K562 (cell line): ENCODE results near the gene GPR78. TPM values are rescaled to one million over a fixed set of nuclear protein-coding genes. Genes with fewer than 3 reads are reported as not detected.

Experiments used
- ASH1L ChIP-seq: fragments of 450-650 bp; IDR thresholded peaks from 2 replicates; pipeline ENCODE4 v1.6.1; 2018; ENCODE audit warnings: borderline replicate concordance, mild to moderate bottlenecking, low read depth; ENCODE audit not compliant: partially characterized antibody
- BMI1 ChIP-seq: fragments of 150-350 bp; IDR thresholded peaks from 2 replicates; pipeline ENCODE4 v1.6.1; 2014; ENCODE audit warnings: low read length
- EP300 ChIP-seq: IDR thresholded peaks from 2 replicates; pipeline ENCODE4 v1.6.1; 2012; ENCODE audit warnings: low read length, improper control_type of control experiment
- ETV6 ChIP-seq, 3 experiments: fragments of 150-350 bp in 1 of 3; sonication (generic) in 1 of 3; formaldehyde crosslinking in 1 of 3; IDR thresholded peaks; 2 replicates each; pipeline versions ENCODE4 v1.6.1 to v1.8.0; 2014 to 2022; ENCODE audit warnings: borderline replicate concordance in 2 of 3, low read depth in 2 of 3, antibody characterized with exemption in 1 of 3, low read length in 1 of 3, mild to moderate bottlenecking in 1 of 3, missing genetic modification reagents in 1 of 3
- NCOA4 ChIP-seq: fragments of 450-650 bp; IDR thresholded peaks from 2 replicates; pipeline ENCODE4 v1.6.1; 2018; ENCODE audit warnings: mild to moderate bottlenecking; ENCODE audit not compliant: partially characterized antibody
- NUFIP1 ChIP-seq: fragments of 450-650 bp; IDR thresholded peaks from 2 replicates; pipeline ENCODE4 v1.6.1; 2018; ENCODE audit not compliant: partially characterized antibody
- PML ChIP-seq: IDR thresholded peaks from 2 replicates; pipeline ENCODE4 v1.6.1; 2012; ENCODE audit warnings: low read length, inconsistent platforms
- POU5F1 ChIP-seq: fragments of 150-350 bp; IDR thresholded peaks from 2 replicates; pipeline ENCODE4 v1.6.1; 2014; ENCODE audit warnings: borderline replicate concordance, low read length, low read depth, mild to moderate bottlenecking; ENCODE audit not compliant: partially characterized antibody
- PYGO2 ChIP-seq: fragments of 450-650 bp; IDR thresholded peaks from 2 replicates; pipeline ENCODE4 v1.6.1; 2016; ENCODE audit warnings: mild to moderate bottlenecking, missing genetic modification characterization, moderate library complexity, missing compliant biosample characterization
- RBM14 ChIP-seq: fragments of 200-400 bp; formaldehyde crosslinking; IDR thresholded peaks from 2 replicates; pipeline ENCODE4 v1.6.1; 2018; ENCODE audit warnings: low read depth, mild to moderate bottlenecking, low read length, moderate library complexity, borderline replicate concordance; ENCODE audit not compliant: insufficient read depth
- RBM39 ChIP-seq: fragments of 200-400 bp; formaldehyde crosslinking; optimal IDR thresholded peaks from 2 replicates; pipeline ENCODE3; 2018; ENCODE audit warnings: low read depth, low read length
- RFX1 ChIP-seq: fragments of 450-650 bp; IDR thresholded peaks from 2 replicates; pipeline ENCODE4 v1.6.1; 2016; ENCODE audit warnings: mild to moderate bottlenecking, moderate library complexity
- STAG1 ChIP-seq: sonication (generic); formaldehyde crosslinking; IDR thresholded peaks from 2 replicates; pipeline ENCODE4 v1.5.0; 2020; ENCODE audit warnings: missing genetic modification reagents, borderline replicate concordance
- SUPT5H ChIP-seq: fragments of 450-650 bp; IDR thresholded peaks from 2 replicates; pipeline ENCODE4 v1.6.1; 2016
- TAF7 ChIP-seq: fragments of 450-650 bp; IDR thresholded peaks from 2 replicates; pipeline ENCODE4 v1.6.1; 2016; ENCODE audit warnings: missing genetic modification characterization, missing compliant biosample characterization
- THRB ChIP-seq: fragments of 450-650 bp; formaldehyde crosslinking; conservative IDR thresholded peaks from 2 replicates; pipeline ENCODE4 v1.4.0; 2022; ENCODE audit warnings: mild to moderate bottlenecking, missing genetic modification characterization
- U2AF2 ChIP-seq: fragments of 200-400 bp; formaldehyde crosslinking; optimal IDR thresholded peaks from 2 replicates; pipeline ENCODE3; 2017; ENCODE audit warnings: low read depth, mild to moderate bottlenecking, low read length
- ZBTB1 ChIP-seq: sonication (generic); formaldehyde crosslinking; IDR thresholded peaks from 2 replicates; pipeline ENCODE4 v1.8.1; 2023; ENCODE audit warnings: missing genetic modification reagents, low read depth, mild to moderate bottlenecking, borderline replicate concordance
- ZFP1 ChIP-seq: fragments of 450-650 bp; formaldehyde crosslinking; IDR thresholded peaks from 2 replicates; pipeline ENCODE4 v1.4.0; 2020; ENCODE audit warnings: mild to moderate bottlenecking, mixed read lengths
- ZKSCAN3 ChIP-seq: fragments of 250-450 bp; sonication (Bioruptor Pico); IDR thresholded peaks from 2 replicates; pipeline ENCODE4 v1.4.0; 2020
- ZNF143 ChIP-seq: sonication (generic); formaldehyde crosslinking; IDR thresholded peaks from 2 replicates; pipeline ENCODE4 v1.9.0; 2022; ENCODE audit warnings: mild to moderate bottlenecking, missing genetic modification reagents
- ZNF239 ChIP-seq: fragments of 250-450 bp; sonication (Bioruptor Pico); IDR thresholded peaks from 2 replicates; pipeline ENCODE4 v1.4.0; 2020; ENCODE audit warnings: mild to moderate bottlenecking
- ZNF3 ChIP-seq: fragments of 250-450 bp; sonication (Bioruptor Pico); IDR thresholded peaks from 2 replicates; pipeline ENCODE4 v1.5.0; 2021; ENCODE audit warnings: mild to moderate bottlenecking, moderate library complexity
- ZNF57 ChIP-seq: fragments of 450-650 bp; formaldehyde crosslinking; IDR thresholded peaks from 2 replicates; pipeline ENCODE4 v1.4.0; 2020; ENCODE audit warnings: mild to moderate bottlenecking, moderate library complexity
- ZNF79 ChIP-seq: fragments of 250-450 bp; sonication (Bioruptor Pico); IDR thresholded peaks from 2 replicates; pipeline ENCODE4 v1.4.0; 2020; ENCODE audit warnings: low read depth, mild to moderate bottlenecking, moderate library complexity
- polyA plus RNA-seq, 8 experiments: library from polyadenylated mRNA; depleted of rRNA in 4 of 8; stranded (reverse) in 5 of 8; unstranded in 3 of 8; fragments of >200 nt; fragmentation: Nextera tagmentation in 2 of 8; fragmentation: Illumina TruSeq in 1 of 8; extraction: Ambion mirVana in 2 of 8; extraction: Trizol in 1 of 8; gene quantifications; 2 replicates each; pipeline versions ENCODE4 v1.2.1 to v1.2.3, GENCODE V29; 2011 to 2014; ENCODE audit warnings: inconsistent platforms in 1 of 8, missing spikeins in 1 of 8
- total RNA-seq, 7 experiments: library from RNA; depleted of rRNA in 6 of 7; stranded (reverse); fragments of >200 nt in 6 of 7; fragmentation: Illumina TruSeq in 2 of 7; extraction: Trizol in 2 of 7; gene quantifications; 2 replicates each; pipeline versions ENCODE4 v1.2.1 to v1.2.3, GENCODE V29; 2011 to 2021; ENCODE audit warnings: low replicate concordance in 1 of 7
- TF ChIP-seq, protein P1 (sequence below): fragments of 150-350 bp; IDR thresholded peaks from 2 replicates; pipeline ENCODE4 v1.6.1; 2014; ENCODE audit warnings: low read depth, mild to moderate bottlenecking, low read length, borderline replicate concordance

The GPR78 gene
- total and polyA plus RNA-seq, 9 of the 15 experiments (the other 6 are each of a cell fraction or from before 2014, with no cell fraction given): 0.04 to 0.13 (median 0.07) TPM; not detected in 4

DNA sequence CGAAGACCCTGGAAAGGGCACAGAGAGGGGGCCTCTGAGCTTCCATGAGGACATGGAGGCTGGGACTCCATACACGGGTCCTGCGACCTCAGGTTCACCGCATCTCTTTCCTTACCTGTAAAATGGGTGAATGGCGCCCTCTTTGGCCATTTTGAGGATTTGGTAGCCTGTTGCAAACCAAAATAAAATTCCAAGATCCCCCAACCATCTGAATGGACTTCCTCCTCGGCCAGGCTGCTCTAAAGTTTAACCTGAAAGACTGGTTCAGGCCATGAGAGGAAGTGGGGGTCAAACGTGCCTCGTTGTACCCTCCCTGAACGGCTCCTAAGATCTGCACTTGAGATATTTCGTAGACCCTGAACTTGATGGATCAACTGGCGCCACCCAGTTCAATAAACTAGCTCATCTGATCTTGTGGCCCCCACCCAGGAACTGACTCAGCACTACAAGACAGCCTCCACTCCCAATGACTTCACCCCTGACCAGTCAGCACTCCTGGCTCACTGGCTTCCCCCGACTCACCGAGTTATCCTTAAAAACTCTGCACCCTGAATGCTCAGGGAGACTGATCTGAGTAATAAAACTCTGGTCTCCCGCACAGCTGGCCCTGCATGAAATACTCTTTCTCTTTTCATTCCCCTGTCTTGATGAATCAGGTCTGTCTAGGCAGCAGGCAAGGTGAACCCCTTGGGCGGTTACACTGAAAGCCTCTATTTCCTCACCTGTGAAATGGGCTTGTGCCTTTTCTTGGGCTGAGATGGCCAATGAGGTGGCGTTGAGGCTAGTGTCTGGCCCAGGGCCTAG lies 32.9 kb upstream of the GPR78 start (continued):
- TF ChIP-seq, protein P1, sequence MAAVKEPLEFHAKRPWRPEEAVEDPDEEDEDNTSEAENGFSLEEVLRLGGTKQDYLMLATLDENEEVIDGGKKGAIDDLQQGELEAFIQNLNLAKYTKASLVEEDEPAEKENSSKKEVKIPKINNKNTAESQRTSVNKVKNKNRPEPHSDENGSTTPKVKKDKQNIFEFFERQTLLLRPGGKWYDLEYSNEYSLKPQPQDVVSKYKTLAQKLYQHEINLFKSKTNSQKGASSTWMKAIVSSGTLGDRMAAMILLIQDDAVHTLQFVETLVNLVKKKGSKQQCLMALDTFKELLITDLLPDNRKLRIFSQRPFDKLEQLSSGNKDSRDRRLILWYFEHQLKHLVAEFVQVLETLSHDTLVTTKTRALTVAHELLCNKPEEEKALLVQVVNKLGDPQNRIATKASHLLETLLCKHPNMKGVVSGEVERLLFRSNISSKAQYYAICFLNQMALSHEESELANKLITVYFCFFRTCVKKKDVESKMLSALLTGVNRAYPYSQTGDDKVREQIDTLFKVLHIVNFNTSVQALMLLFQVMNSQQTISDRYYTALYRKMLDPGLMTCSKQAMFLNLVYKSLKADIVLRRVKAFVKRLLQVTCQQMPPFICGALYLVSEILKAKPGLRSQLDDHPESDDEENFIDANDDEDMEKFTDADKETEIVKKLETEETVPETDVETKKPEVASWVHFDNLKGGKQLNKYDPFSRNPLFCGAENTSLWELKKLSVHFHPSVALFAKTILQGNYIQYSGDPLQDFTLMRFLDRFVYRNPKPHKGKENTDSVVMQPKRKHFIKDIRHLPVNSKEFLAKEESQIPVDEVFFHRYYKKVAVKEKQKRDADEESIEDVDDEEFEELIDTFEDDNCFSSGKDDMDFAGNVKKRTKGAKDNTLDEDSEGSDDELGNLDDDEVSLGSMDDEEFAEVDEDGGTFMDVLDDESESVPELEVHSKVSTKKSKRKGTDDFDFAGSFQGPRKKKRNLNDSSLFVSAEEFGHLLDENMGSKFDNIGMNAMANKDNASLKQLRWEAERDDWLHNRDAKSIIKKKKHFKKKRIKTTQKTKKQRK: no peak
- TF ChIP-seq ZNF239 (CRISPR knock-in tag) (no peak), ETV6 (IDR thresholded peaks at IDR 0.05; ENCODE audit: borderline replicate concordance in 1 of 2, low read depth in 2 of 2, low read length in 1 of 2) (no peak), ETV6 (CRISPR knock-in tag; IDR thresholded peaks at IDR 0.05; ENCODE audit: borderline replicate concordance) (no peak), ZNF79 (CRISPR knock-in tag) (no peak), ZNF3 (CRISPR knock-in tag) (no peak), ZBTB1 (no peak), STAG1 (no peak), SUPT5H (no peak), POU5F1 (no peak), RFX1 (no peak), BMI1 (no peak), PML (no peak), RBM39 (no peak), ZFP1 (CRISPR knock-in tag) (no peak), NCOA4 (no peak), U2AF2 (no peak), ASH1L (no peak), THRB (CRISPR knock-in tag) (no peak), EP300 (no peak; the same call in none of the 2 replicates), ZNF57 (CRISPR knock-in tag) (no peak), ZNF143 (CRISPR knock-in tag) (no peak), TAF7 (tag) (no peak), ZKSCAN3 (no peak), RBM14 (no peak), NUFIP1 (no peak), PYGO2 (tag) (no peak)
